Testis (tissue), 2 donors: ENCODE data around the gene NACA2.

Source experiments
- POLR2A ChIP-seq: fragments of 450-650 bp; IDR thresholded peaks from one replicate; pipeline ENCODE4 v1.6.1; 2017; ENCODE audit warnings: antibody characterized with exemption, mild to moderate bottlenecking, moderate library complexity
- TF ChIP-seq, protein P1 (sequence below), 3 experiments: fragments of 450-650 bp in 2 of 3; fragments of 200-600 bp in 1 of 3; sonication (generic) in 1 of 3; IDR thresholded peaks; one replicate each; pipeline ENCODE4 v1.5.1; 2016 to 2019; ENCODE audit warnings: antibody characterized with exemption in 3 of 3, mild to moderate bottlenecking in 2 of 3, moderate library complexity in 1 of 3

DNA sequence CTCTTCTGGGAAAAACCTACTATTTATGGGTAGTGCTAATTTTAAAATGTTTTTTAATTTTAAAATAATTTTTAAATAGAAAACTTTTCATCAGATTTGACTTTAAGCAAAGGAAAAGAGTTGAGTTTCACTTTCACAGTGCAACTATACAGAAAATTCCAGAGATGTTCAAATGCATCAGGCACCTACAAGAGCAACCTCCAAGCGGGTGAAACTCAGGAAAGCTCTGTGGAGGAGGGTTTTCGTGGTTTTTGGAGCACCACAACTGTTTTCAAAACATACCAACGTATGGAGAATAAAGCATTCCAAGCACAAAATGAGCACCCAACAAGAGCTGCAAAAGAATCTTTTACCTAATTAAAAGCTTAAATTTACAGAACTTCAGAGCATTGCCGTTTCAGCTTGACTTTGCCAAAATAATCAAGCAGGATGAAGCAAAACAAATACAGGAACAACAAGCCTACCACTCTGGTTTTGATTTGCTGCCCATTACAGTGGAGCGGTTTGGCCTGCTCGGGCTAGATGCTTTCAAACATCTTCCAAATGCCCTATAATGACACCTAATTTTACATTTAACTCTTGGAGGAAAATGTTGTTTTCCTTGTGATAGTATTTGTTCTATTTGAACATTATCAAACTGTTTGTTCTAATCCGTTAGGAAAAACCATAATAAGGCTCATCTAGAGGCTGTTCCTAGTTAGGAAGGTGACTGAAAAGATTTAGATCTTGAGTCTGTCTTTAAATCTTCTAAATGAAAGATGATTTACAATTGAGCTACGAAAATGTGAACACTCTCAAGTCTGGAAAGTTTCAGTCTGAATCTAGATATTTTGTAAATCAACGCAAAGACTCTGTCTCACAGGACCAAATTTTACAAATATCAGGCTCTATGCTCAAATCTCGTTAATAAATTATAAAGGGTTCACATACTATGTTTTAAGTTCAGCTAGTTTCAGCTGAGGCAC is 34.5 kb downstream of the NACA2 start:
- TF ChIP-seq, protein P1, sequence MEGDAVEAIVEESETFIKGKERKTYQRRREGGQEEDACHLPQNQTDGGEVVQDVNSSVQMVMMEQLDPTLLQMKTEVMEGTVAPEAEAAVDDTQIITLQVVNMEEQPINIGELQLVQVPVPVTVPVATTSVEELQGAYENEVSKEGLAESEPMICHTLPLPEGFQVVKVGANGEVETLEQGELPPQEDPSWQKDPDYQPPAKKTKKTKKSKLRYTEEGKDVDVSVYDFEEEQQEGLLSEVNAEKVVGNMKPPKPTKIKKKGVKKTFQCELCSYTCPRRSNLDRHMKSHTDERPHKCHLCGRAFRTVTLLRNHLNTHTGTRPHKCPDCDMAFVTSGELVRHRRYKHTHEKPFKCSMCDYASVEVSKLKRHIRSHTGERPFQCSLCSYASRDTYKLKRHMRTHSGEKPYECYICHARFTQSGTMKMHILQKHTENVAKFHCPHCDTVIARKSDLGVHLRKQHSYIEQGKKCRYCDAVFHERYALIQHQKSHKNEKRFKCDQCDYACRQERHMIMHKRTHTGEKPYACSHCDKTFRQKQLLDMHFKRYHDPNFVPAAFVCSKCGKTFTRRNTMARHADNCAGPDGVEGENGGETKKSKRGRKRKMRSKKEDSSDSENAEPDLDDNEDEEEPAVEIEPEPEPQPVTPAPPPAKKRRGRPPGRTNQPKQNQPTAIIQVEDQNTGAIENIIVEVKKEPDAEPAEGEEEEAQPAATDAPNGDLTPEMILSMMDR (IDR thresholded peaks at IDR 0.05), result no peak
- TF ChIP-seq POLR2A, result no peak
